KMS-11 (cell line): Measurements from ENCODE around the gene FLNB.

Experiments used
- H2AFZ ChIP-seq: fragments of 200-600 bp; sonication (generic); 2 replicates; pipeline ENCODE4 v1.6.1; 2016; ENCODE audit warnings: antibody characterized with exemption, mixed run types, low read depth
- H3K27ac ChIP-seq: fragments of 200-600 bp; sonication (generic); 2 replicates; pipeline ENCODE4 v1.6.1; 2016; ENCODE audit warnings: mild to moderate bottlenecking, mixed run types
- H3K27me3 ChIP-seq: fragments of 200-600 bp; sonication (generic); 2 replicates; pipeline ENCODE4 v1.6.1; 2017; ENCODE audit warnings: mild to moderate bottlenecking, low read depth, mixed run types, moderate library complexity; ENCODE audit not compliant: insufficient read depth
- H3K36me3 ChIP-seq: fragments of 200-600 bp; sonication (generic); 2 replicates; pipeline ENCODE4 v1.6.1; 2017; ENCODE audit warnings: mild to moderate bottlenecking, mixed run types; ENCODE audit not compliant: insufficient read depth
- H3K4me1 ChIP-seq: fragments of 200-600 bp; sonication (generic); 2 replicates; pipeline ENCODE4 v1.6.1; 2016; ENCODE audit warnings: mild to moderate bottlenecking, low read depth, mixed run types; ENCODE audit not compliant: poor library complexity, severe bottlenecking
- H3K4me2 ChIP-seq: fragments of 200-600 bp; sonication (generic); 2 replicates; pipeline ENCODE4 v1.7.0; 2016; ENCODE audit warnings: mild to moderate bottlenecking, mixed run types
- H3K4me3 ChIP-seq: fragments of 200-600 bp; sonication (generic); IDR thresholded peaks from 2 replicates; pipeline ENCODE4 v1.6.1; 2017; ENCODE audit warnings: low read depth, low read length, mixed read lengths; ENCODE audit not compliant: insufficient read depth
- H3K79me2 ChIP-seq: fragments of 200-600 bp; sonication (generic); 2 replicates; pipeline ENCODE4 v1.6.1; 2016; ENCODE audit warnings: low read depth, mixed run types; ENCODE audit not compliant: insufficient read depth
- H3K9ac ChIP-seq: fragments of 200-600 bp; sonication (generic); 2 replicates; pipeline ENCODE4 v1.6.1; 2016; ENCODE audit warnings: mild to moderate bottlenecking, mixed run types
- H4K20me1 ChIP-seq: fragments of 200-600 bp; sonication (generic); 2 replicates; pipeline ENCODE4 v1.6.1; 2016; ENCODE audit warnings: mild to moderate bottlenecking, mixed run types; ENCODE audit not compliant: insufficient read depth
- CTCF ChIP-seq: fragments of 200-600 bp; sonication (generic); conservative IDR thresholded peaks from 2 replicates; pipeline ENCODE4 v1.6.1; 2017; ENCODE audit warnings: low read depth, mild to moderate bottlenecking, antibody characterized with exemption, low read length, moderate library complexity, mixed read lengths

FLNB gene

GRCh38 chr3:58008141-58009025, at the start of gene FLNB:
Gene FLNB (plus strand): TSS chr3:58008422. CDS start chr3:58008565, 143 bp downstream.
- TF ChIP-seq CTCF: peak; percentile 51; the same call in 1 of the 2 replicates
- no peaks in the 10 kb centered on the region for H3K79me2 ChIP-seq
- H4K20me1 ChIP-seq: no peaks in the 10 kb centered on the region
- peak within 1 kb of the TSS; percentile 88 for H2AFZ ChIP-seq
- no peaks in the 10 kb centered on the region for H3K27me3 ChIP-seq
- no peaks in the 10 kb centered on the region for H3K4me1 ChIP-seq
- H3K9ac ChIP-seq: peak within 1 kb of the TSS; percentile 57; the same call in 1 of the 2 replicates
- H3K27ac ChIP-seq: no peak within 1 kb of the TSS
- H3K4me2 ChIP-seq: peak within 1 kb of the TSS; percentile 39; the same call in 1 of the 2 replicates
- no peaks in the 10 kb centered on the region for H3K36me3 ChIP-seq
- H3K4me3 ChIP-seq: no peak within 1 kb of the TSS

DNA sequence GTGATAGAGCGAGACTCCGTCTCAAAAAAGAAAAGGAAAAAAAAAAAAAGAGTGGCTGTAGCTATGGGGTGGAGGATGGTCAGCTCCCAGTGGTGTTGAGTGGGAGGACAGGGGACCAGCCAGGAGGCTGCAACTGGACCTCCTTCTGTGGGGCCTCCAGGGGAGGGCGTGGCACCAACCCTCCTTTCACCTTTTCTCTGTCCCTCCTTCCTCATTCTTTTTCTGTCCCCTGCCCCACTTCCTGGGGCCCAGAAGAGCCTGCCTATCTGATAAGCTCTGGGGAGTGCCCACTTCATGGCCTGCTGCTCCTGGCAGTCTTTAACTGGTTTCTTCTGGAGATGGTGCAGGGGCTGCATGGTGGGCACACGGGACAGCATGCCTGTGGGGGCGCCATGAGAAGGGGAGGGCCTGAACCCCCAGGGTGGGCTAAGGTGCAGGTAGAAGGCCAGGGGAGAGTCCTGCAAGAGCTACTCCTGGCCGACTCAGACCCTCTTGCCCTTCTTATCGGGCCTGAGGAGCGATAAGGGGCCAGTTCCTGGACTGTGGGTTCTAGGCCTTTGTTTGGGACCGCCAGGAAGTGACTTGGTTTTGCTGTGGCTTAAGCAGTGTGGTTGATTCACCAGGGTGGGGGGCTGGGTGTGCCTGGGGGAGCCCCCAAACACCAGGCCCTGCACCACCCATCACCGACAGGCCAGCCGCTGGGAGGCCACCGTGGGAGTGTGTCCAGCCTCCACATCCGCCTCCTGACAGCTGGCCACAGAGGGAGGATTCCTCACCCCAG, 49.4 kb upstream of the FLNB start:
- Histone ChIP-seq H3K79me2 (no peaks in the 10 kb centered on the region), H3K4me3 (no peak overlapping the region), H3K9ac (no peak overlapping the region), H4K20me1 (no peaks in the 10 kb centered on the region), H3K27me3 (no peaks in the 10 kb centered on the region), H3K36me3 (no peaks in the 10 kb centered on the region), H2AFZ (no peak overlapping the region), H3K4me2 (no peak overlapping the region), H3K4me1 (no peaks in the 10 kb centered on the region), H3K27ac (no peak overlapping the region)
- no peak for TF ChIP-seq CTCF

DNA sequence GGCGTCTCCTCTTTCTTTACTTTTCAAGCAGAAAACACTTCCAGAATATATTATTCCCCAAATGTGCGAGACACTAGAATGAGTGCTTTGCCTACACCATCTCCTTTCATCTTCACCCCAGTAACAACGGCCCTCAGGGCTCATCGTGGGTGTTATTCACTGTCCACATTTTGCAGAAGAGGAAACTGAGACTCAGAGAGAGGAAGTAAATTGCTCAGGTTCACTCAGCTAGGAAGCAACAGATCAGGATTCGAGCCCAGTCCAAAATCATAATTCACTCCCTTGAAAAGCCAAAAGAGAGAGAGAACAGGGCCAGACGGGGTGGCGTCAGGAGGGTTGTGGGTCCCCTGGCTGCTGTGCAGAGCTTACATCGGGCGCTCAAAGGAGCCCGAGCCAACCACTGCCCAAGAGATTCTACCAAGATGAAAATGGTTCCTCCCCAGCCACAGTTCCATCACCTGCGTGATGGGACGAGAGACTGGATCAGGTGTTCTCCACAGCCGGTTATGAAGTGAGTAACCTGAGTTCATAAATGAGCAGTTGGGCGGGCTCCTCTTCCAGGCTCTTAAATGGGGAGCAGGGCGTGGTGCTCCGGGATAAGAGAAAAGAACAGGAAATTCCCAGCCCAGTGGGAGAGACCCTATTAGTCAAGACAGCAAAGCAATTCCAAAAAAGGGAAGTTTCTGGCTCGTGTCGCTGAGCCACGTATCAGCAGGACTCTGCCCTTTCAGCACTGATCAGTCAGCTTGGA, 48.6 kb upstream of the FLNB start:
- Histone ChIP-seq H3K27ac (no peak overlapping the region), H3K4me2 (no peak overlapping the region), H3K4me3 (no peak overlapping the region), H2AFZ (no peak overlapping the region), H3K4me1 (no peaks in the 10 kb centered on the region), H3K36me3 (no peaks in the 10 kb centered on the region), H3K27me3 (no peaks in the 10 kb centered on the region), H3K79me2 (no peaks in the 10 kb centered on the region), H4K20me1 (no peaks in the 10 kb centered on the region), H3K9ac (no peak overlapping the region)
- TF ChIP-seq CTCF: no peak

DNA sequence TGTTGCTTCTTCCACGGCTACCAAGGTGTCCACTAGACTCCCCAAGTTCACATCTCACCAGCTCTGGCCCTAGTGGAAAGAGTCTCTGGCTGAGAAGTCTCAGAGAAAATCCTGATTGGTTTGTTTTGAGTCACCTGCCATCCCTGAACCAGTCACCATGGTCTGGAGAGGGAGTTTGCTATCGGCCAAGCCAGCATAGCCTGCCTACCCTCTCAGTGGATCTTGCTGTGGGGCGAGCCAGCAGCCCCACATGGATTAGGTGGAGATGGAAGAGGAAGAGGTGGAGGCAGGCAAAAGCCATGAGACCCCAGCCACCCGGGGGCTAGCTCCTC, 48.1 kb upstream of the FLNB start:
- no peak overlapping the region for H2AFZ ChIP-seq
- H3K9ac ChIP-seq: no peak overlapping the region
- H3K36me3 ChIP-seq: no peaks in the 10 kb centered on the region
- no peak overlapping the region for H3K4me2 ChIP-seq
- no peaks in the 10 kb centered on the region for H3K27me3 ChIP-seq
- no peaks in the 10 kb centered on the region for H3K79me2 ChIP-seq
- H3K4me1 ChIP-seq: no peaks in the 10 kb centered on the region
- H3K4me3 ChIP-seq: no peak overlapping the region
- H4K20me1 ChIP-seq: no peaks in the 10 kb centered on the region
- no peak for TF ChIP-seq CTCF
- no peak overlapping the region for H3K27ac ChIP-seq
